ENCODE data around the gene SI. TPM values are rescaled to one million over a fixed set of nuclear protein-coding genes. Genes with fewer than 3 reads are reported as not detected.

The SI gene
- total RNA-seq, 1 experiment from 2014 or later, result 1.7 TPM

- no peak overlapping the region for H3K4me3 Mint-ChIP-seq (ENCODE audit: unreplicated experiment)
- ChIA-PET POLR2A (no interaction called here), CTCF (no interaction called here)
- no peak for TF ChIP-seq CTCF (IDR thresholded peaks at IDR 0.05; ENCODE audit: insufficient read depth in 1 of 2, low read depth in 1 of 2, low read length in 1 of 2, severe bottlenecking in 1 of 2, unreplicated experiment in 1 of 2)
- H3K36me3 Mint-ChIP-seq (ENCODE audit: insufficient read depth, unreplicated experiment), result no peaks in the 10 kb centered on the region
- no peaks in the 10 kb centered on the region for H3K27me3 ChIP-seq (replicated peaks; ENCODE audit: control insufficient read depth, insufficient read depth, low read length)
- no peaks in the 10 kb centered on the region for H3K4me1 Mint-ChIP-seq (ENCODE audit: low read depth, unreplicated experiment)
- no peak for DNase-seq
- H3K4me3 ChIP-seq (ENCODE audit: low read depth, low read length), result no peak overlapping the region
- no peaks in the 10 kb centered on the region for H3K9me3 ChIP-seq
- no peaks in the 10 kb centered on the region for H3K27me3 Mint-ChIP-seq (ENCODE audit: insufficient read depth, unreplicated experiment)
- H3K36me3 ChIP-seq (ENCODE audit: control insufficient read depth, insufficient read depth, low read length), result no peaks in the 10 kb centered on the region
- no TSS peak for BruUV-seq (replicated peaks)
- H3K4me1 ChIP-seq, result no peaks in the 10 kb centered on the region
- intact Hi-C loops (cut with micrococcal nuclease; ENCODE audit: unreplicated experiment), result no loop called here
- no peaks in the 10 kb centered on the region for H3K9me3 Mint-ChIP-seq (ENCODE audit: unreplicated experiment)
- no peak overlapping the region for H3K27ac Mint-ChIP-seq (ENCODE audit: unreplicated experiment)
These were observed 38.1 kb downstream of the SI start for GRCh38 chr3:165040186-165040585.

GRCh38 chr3:165011557-165011956 is 66.7 kb downstream of the SI start:
- Histone ChIP-seq H3K27me3 (replicated peaks; ENCODE audit: control insufficient read depth, insufficient read depth, low read length) (no peaks in the 10 kb centered on the region), H3K9me3 (no peaks in the 10 kb centered on the region), H3K4me3 (ENCODE audit: low read depth, low read length) (no peak overlapping the region), H3K4me1 (no peaks in the 10 kb centered on the region), H3K36me3 (ENCODE audit: control insufficient read depth, insufficient read depth, low read length) (no peaks in the 10 kb centered on the region)
- Mint-ChIP-seq H3K9me3 (ENCODE audit: unreplicated experiment) (no peaks in the 10 kb centered on the region), H3K4me1 (ENCODE audit: low read depth, unreplicated experiment) (no peaks in the 10 kb centered on the region), H3K36me3 (ENCODE audit: insufficient read depth, unreplicated experiment) (no peaks in the 10 kb centered on the region), H3K4me3 (ENCODE audit: unreplicated experiment) (no peak overlapping the region), H3K27me3 (ENCODE audit: insufficient read depth, unreplicated experiment) (no peaks in the 10 kb centered on the region), H3K27ac (ENCODE audit: unreplicated experiment) (no peak overlapping the region)
- POLR2A ChIA-PET, result no interaction called here
- CTCF ChIA-PET, result no interaction called here
- intact Hi-C loops (cut with micrococcal nuclease; ENCODE audit: unreplicated experiment), result no loop called here
- no peak for DNase-seq
- no peak for TF ChIP-seq CTCF (IDR thresholded peaks at IDR 0.05; ENCODE audit: insufficient read depth in 1 of 2, low read depth in 1 of 2, low read length in 1 of 2, severe bottlenecking in 1 of 2, unreplicated experiment in 1 of 2)
- no TSS peak for BruUV-seq (replicated peaks)

GRCh38 chr3:164984947-164985346 is 93.3 kb downstream of the SI start:
- no TSS peak for BruUV-seq (replicated peaks)
- Histone ChIP-seq H3K9me3 (no peaks in the 10 kb centered on the region), H3K36me3 (ENCODE audit: control insufficient read depth, insufficient read depth, low read length) (no peaks in the 10 kb centered on the region), H3K4me1 (no peaks in the 10 kb centered on the region), H3K4me3 (ENCODE audit: low read depth, low read length) (no peak overlapping the region), H3K27me3 (replicated peaks; ENCODE audit: control insufficient read depth, insufficient read depth, low read length) (no peaks in the 10 kb centered on the region)
- ChIA-PET CTCF (no interaction called here), POLR2A (no interaction called here)
- TF ChIP-seq CTCF (IDR thresholded peaks at IDR 0.05; ENCODE audit: insufficient read depth in 1 of 2, low read depth in 1 of 2, low read length in 1 of 2, severe bottlenecking in 1 of 2, unreplicated experiment in 1 of 2), result no peak
- intact Hi-C loops (cut with micrococcal nuclease; ENCODE audit: unreplicated experiment), result no loop called here
- Mint-ChIP-seq H3K27ac (ENCODE audit: unreplicated experiment) (no peak overlapping the region), H3K36me3 (ENCODE audit: insufficient read depth, unreplicated experiment) (no peaks in the 10 kb centered on the region), H3K4me1 (ENCODE audit: low read depth, unreplicated experiment) (no peaks in the 10 kb centered on the region), H3K9me3 (ENCODE audit: unreplicated experiment) (no peaks in the 10 kb centered on the region), H3K27me3 (ENCODE audit: insufficient read depth, unreplicated experiment) (no peaks in the 10 kb centered on the region), H3K4me3 (ENCODE audit: unreplicated experiment) (no peak overlapping the region)
- DNase-seq, result no peak

All from Caco-2 (cell line).